Central memory CD8-positive, alpha-beta T cell (primary cell): ENCODE results near the gene CBFA2T3.

Experiments
- ATAC-seq: fragments of 150-1000 bp; cut with Tn5 transposase; replicated peaks from 2 replicates; pipeline ENCODE4 v1.10.0; 2022; ENCODE audit warnings: mild to moderate bottlenecking, moderate FRiP score, moderate number of reproducible peaks; ENCODE audit not compliant: poor library complexity, severe bottlenecking; ENCODE audit errors: extremely low read depth
- DNase-seq, 2 donors: peaks; one replicate each; pipeline ENCODE4 v3.0.0; 2021; ENCODE audit warnings: low spot score in 2 of 2
- H3K27ac Mint-ChIP-seq: one replicate; pipeline ENCODE4 v1.8.0; 2022; ENCODE audit warnings: low read depth, mild to moderate bottlenecking, moderate library complexity, mixed read lengths
- H3K27me3 Mint-ChIP-seq: one replicate; pipeline ENCODE4 v1.8.0; 2022; ENCODE audit warnings: mixed read lengths
- H3K36me3 Mint-ChIP-seq: one replicate; pipeline ENCODE4 v1.8.0; 2022; ENCODE audit warnings: mild to moderate bottlenecking, moderate library complexity, mixed read lengths; ENCODE audit not compliant: insufficient read depth
- H3K4me1 Mint-ChIP-seq: one replicate; pipeline ENCODE4 v1.8.0; 2022; ENCODE audit warnings: mixed read lengths
- H3K4me3 Mint-ChIP-seq: one replicate; pipeline ENCODE4 v1.8.0; 2022; ENCODE audit warnings: mild to moderate bottlenecking, moderate library complexity, mixed read lengths
- H3K9me3 Mint-ChIP-seq: one replicate; pipeline ENCODE4 v1.8.0; 2022; ENCODE audit warnings: mixed read lengths

The CBFA2T3 gene

DNA sequence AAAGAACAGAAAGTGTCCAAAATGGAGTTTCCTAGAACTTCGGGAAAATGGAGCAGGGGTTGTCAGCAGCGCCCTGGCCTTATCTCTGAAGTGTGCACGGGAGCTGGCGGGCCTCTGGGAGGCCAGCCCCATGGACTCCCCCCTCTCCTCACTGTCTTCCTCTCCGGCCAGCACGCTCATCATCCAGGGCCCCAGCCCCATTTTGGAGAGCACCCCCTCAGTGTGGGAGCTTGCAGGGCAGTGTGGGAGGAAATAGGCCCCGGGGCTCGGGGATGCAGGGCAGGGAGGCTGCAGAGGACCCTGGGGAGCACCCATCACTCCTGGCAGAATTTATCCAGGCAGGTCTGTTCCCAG lies 105.7 kb downstream of the CBFA2T3 start:
- Mint-ChIP-seq H3K36me3 (peaks cover 5% of the 10 kb centered on the region), H3K4me3 (no peak overlapping the region), H3K4me1 (no peaks in the 10 kb centered on the region), H3K27ac (no peak overlapping the region), H3K27me3 (peaks cover 27% of the 10 kb centered on the region), H3K9me3 (no peaks in the 10 kb centered on the region)
- DNase-seq (no peak), ATAC-seq (no peak)

DNA sequence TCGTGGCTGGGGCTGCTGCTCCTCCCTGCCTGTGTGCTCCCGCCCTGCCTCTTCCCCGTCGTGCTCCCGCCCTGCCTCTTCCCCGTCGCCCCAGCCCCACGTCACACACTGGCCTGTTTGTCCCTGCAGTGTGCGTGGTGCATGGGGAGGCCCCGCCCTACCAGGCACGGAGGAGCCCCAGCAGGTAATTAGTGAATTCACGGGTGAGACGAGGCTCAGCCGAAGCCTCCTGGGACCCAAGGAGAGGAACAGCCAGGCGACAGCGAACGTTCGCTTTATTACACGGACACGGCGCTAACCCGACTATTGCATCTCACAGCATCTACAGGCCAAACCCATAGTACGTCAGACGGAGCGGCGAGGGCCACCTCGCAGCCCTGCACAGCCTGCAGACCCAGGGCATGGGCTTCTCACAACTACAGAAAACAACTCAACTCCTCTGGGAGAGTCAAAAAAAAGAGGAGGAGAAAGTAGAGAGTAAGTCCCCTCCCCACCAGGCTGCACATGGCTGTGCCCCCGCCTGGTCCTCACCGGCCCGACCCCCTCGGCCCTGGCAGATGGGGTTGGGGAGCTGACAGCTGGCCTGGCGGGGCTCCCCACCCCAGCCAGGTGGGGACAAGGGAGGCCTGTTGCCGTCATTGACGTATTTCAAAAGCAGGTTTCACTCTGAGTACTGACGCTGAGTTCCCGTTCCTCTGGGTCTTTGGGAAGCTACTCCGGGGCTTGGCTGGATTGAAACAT lies 106.2 kb downstream of the CBFA2T3 start:
- no peaks in the 10 kb centered on the region for H3K9me3 Mint-ChIP-seq
- H3K4me1 Mint-ChIP-seq, result no peaks in the 10 kb centered on the region
- DNase-seq, result no peak
- no peak overlapping the region for H3K4me3 Mint-ChIP-seq
- peak; percentile 24 for ATAC-seq
- H3K27ac Mint-ChIP-seq, result no peak overlapping the region
- H3K36me3 Mint-ChIP-seq, result peaks cover 6% of the 10 kb centered on the region
- H3K27me3 Mint-ChIP-seq, result peaks cover 27% of the 10 kb centered on the region

DNA sequence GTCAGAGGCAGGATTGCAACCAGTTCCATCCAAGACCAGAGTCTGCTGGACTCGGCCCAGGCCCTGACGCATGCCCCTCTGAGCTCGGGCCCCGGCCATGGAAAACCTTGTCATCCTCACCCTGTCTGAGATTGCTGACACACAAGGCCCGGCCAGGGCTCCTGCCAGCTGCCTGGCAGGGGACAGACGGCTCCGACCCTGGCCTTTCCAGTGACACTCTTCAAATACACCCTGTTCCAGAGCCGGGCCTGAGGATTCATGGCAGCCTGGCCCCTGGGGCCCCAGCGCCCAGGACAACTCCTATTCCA lies 107.4 kb downstream of the CBFA2T3 start:
- H3K27ac Mint-ChIP-seq, result no peak overlapping the region
- H3K36me3 Mint-ChIP-seq, result peaks cover 6% of the 10 kb centered on the region
- no peaks in the 10 kb centered on the region for H3K4me1 Mint-ChIP-seq
- no peaks in the 10 kb centered on the region for H3K9me3 Mint-ChIP-seq
- H3K27me3 Mint-ChIP-seq, result peaks cover 27% of the 10 kb centered on the region
- ATAC-seq (no peak), DNase-seq (no peak)
- H3K4me3 Mint-ChIP-seq, result no peak overlapping the region

DNA sequence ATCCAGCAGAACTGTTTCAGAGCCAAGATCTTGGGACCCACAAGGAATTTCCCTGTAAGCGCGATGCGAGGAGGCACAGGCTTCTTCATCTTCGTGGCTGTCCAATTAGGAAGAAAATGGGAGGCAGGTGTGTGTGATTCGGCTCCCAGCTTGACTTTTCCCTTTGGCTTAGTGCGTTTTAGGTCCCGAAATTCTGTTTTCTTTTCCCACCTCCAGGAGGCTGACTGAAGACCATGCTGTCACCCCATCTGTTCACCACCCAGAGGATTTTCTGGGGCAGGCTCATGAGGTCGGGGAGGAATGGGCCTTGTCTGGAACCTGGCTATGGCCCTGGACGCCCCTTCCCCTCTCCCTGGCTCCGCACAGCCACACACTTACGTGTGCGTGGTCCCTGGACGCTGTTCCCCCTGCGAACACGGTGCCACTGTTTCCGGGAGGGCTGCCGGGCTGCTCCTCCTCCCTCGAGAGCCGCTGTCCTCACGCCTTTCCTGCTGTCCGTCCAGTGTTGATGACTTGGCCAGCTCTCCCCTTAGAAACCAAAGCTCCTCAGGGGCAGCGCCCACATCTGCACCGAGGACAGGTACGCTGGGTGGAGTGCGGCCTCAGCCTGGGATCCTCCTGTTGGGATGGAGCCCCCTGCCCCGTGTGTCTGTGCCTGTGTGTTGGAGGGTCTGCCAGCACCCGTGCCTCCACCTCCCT lies 107.9 kb downstream of the CBFA2T3 start:
- Mint-ChIP-seq H3K27me3 (peaks cover 27% of the 10 kb centered on the region), H3K36me3 (peaks cover 6% of the 10 kb centered on the region), H3K27ac (no peak overlapping the region), H3K4me1 (no peaks in the 10 kb centered on the region), H3K9me3 (no peaks in the 10 kb centered on the region), H3K4me3 (no peak overlapping the region)
- DNase-seq, result no peak
- no peak for ATAC-seq

DNA sequence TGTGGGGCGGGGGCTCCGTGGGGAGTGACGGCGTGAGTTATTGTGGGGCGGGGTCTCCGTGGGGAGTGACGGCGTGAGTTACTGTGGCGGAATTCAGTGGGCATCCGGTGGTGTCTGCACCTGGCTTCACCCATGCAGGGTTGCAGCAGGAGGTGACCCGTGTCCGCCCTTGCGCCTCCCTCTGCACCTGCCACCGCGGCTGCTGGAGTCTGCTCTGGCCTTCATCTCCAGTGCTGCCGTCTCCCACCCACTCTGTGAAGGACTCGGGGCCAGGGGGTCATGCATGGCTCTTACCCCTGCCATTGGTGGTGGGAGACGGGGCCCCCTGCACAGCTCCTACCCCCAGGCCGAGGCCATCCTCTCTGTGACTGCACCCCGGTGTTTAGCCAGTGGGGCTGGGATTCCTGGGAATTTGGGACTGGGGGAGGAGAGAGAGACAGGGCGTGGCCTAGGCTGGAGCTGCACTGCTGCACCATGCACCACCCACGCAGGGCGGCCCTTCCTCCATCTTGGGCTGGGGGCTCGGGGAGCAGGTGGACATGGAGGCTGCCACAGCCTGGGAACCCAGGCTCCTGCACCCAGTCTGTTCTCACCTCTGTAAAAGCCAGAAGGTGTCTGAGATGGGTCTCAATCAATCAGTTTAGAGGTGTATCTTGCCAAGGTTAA lies 109.3 kb downstream of the CBFA2T3 start:
- no peak for ATAC-seq
- Mint-ChIP-seq H3K4me1 (no peaks in the 10 kb centered on the region), H3K27me3 (peaks cover 27% of the 10 kb centered on the region), H3K9me3 (no peaks in the 10 kb centered on the region), H3K36me3 (peaks cover 6% of the 10 kb centered on the region), H3K27ac (no peak overlapping the region), H3K4me3 (no peak overlapping the region)
- no peak for DNase-seq

DNA sequence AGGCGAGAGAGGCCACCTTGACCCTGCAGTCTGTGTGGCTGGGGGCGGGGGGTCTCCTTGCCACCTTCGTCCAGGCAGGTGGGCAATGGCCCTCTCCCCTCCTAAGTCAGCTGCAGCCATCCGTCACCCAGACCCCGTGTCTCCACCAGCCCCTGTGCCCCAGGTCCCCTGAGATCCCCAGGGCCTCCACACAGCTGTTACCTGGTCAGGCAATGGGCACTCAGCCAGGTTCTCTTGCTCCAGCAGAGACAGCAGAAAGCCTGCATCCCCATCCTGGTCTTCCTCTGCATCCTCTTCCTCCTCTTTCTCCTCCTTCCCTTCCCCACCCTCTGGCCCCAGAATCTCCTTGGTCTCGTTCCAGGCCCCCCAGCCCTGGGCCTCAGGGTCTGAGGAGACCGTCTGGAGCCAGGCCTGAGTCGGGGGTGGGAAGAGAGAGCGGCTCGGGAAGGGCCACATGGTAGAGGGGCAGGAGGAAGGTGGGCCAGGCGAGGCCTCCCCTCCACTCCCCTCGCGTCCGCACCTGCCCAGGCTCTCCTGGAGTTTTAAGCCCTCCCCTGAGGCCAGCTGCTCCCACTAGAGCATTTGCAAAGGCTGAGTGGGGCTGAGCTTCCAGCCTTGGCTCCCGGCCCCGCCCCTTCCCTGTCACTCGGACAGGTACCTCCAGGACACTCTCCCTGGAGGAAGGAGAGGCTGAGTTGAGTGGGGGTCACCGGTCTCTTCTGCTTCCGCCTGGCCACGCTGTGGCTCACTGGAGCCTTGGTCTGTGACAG lies 110.7 kb downstream of the CBFA2T3 start, which contains the start of gene PABPN1L:
TSS of gene PABPN1L (minus strand) at position 510 of the 770 bp plus-strand sequence. CDS start at position 456, 54 bp downstream.
- H3K4me1 Mint-ChIP-seq, result no peaks in the 10 kb centered on the region
- no peak for DNase-seq
- no peaks in the 10 kb centered on the region for H3K9me3 Mint-ChIP-seq
- ATAC-seq, result no peak
- H3K4me3 Mint-ChIP-seq, result no peak within 1 kb of the TSS
- H3K27me3 Mint-ChIP-seq, result peaks cover 22% of the 10 kb centered on the region
- peaks cover 9% of the 10 kb centered on the region for H3K36me3 Mint-ChIP-seq
- no peak within 1 kb of the TSS for H3K27ac Mint-ChIP-seq

DNA sequence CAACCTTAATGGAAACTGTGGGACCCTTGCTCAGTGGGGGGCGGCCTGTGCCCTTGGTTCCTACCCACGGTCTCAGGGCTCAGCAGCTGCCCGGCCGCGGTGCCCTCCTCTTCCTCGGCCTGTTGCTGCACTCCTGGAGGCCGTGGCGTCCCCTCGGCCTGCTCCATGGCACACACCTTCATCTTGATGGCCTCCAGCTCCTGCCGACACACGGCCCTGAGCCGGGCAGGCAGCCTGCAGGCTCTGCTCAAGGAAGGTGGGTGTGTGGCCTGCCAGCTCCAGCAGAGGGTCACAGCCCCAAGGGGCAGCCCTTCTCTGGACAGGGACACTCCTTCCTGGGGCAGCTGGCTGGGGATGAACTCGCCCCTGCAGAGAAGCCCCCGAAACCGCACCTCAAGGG lies 111.3 kb downstream of the CBFA2T3 start:
- no peak for ATAC-seq
- no peak overlapping the region for H3K4me3 Mint-ChIP-seq
- DNase-seq, result no peak
- no peaks in the 10 kb centered on the region for H3K4me1 Mint-ChIP-seq
- peaks cover 12% of the 10 kb centered on the region for H3K36me3 Mint-ChIP-seq
- peaks cover 16% of the 10 kb centered on the region for H3K27me3 Mint-ChIP-seq
- H3K27ac Mint-ChIP-seq, result no peak overlapping the region
- no peaks in the 10 kb centered on the region for H3K9me3 Mint-ChIP-seq

DNA sequence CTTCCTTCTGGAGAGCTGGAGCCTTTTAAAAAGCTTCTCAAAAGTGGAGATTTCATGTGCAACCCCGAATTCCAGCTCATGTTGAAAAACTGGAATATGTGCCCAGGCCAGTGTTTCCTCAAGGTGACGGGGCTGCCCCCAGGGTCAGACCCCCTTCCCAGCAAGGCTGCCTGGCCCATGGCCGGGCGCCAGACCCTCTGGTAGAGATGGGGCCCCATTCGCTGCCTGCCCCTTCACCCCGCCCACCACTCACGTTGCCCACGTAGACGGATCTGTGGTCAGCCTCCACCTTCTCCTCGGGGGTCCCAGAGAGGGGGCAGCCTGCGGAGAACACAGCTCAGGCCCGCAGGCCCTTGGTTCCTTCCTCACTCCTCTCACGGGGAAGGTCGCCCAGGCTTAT lies 111.7 kb downstream of the CBFA2T3 start:
- no peak overlapping the region for H3K27ac Mint-ChIP-seq
- no peaks in the 10 kb centered on the region for H3K9me3 Mint-ChIP-seq
- no peaks in the 10 kb centered on the region for H3K4me1 Mint-ChIP-seq
- DNase-seq (no peak), ATAC-seq (no peak)
- peaks cover 12% of the 10 kb centered on the region for H3K27me3 Mint-ChIP-seq
- peaks cover 12% of the 10 kb centered on the region for H3K36me3 Mint-ChIP-seq
- no peak overlapping the region for H3K4me3 Mint-ChIP-seq

DNA sequence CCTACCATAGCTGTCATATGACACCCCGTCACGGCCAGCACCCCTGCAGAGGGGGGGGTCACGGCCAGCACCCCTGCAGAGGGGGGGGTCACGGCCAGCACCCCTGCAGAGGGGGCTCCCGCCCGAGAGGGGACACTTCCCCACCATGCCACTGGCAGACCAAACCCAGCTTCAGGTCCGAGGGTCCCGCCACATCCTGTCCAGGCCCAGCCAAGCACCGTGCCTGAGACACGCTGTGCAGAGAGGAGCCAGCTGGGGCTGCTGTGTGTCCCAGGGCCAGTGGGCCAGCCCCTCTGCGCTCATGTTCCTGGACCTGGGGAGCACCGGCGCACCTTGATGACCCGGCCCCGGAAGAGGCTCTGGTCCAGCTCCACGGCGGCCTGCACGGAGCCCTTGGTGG lies 112.5 kb downstream of the CBFA2T3 start:
- Mint-ChIP-seq H3K4me1 (no peaks in the 10 kb centered on the region), H3K36me3 (peaks cover 15% of the 10 kb centered on the region), H3K4me3 (no peak overlapping the region), H3K27ac (no peak overlapping the region), H3K9me3 (no peaks in the 10 kb centered on the region), H3K27me3 (peaks cover 4% of the 10 kb centered on the region)
- ATAC-seq (no peak), DNase-seq (no peak)

DNA sequence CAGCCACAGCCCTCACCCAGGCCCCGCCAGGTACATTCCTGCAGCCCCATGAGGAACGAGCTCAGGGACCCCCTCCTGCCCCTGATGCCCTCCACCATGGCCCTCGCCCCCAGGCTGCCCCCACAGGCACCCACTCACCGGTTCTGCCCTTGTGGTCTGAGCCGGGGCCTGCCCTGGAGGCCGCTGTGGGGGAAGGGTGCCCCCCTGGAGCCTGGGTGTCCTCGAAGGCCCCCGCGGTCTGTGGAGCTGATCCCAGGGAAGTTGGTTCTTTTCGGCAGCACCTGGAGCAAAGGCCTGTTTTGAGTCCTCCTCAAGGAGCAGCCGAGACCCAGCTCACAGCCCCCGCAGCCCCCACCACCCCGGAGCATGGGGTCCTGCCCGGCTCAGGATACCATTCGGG lies 112.9 kb downstream of the CBFA2T3 start:
- Mint-ChIP-seq H3K36me3 (peaks cover 18% of the 10 kb centered on the region), H3K9me3 (no peaks in the 10 kb centered on the region), H3K4me3 (no peak overlapping the region), H3K4me1 (no peaks in the 10 kb centered on the region), H3K27me3 (no peaks in the 10 kb centered on the region), H3K27ac (no peak overlapping the region)
- DNase-seq (no peak), ATAC-seq (no peak)

DNA sequence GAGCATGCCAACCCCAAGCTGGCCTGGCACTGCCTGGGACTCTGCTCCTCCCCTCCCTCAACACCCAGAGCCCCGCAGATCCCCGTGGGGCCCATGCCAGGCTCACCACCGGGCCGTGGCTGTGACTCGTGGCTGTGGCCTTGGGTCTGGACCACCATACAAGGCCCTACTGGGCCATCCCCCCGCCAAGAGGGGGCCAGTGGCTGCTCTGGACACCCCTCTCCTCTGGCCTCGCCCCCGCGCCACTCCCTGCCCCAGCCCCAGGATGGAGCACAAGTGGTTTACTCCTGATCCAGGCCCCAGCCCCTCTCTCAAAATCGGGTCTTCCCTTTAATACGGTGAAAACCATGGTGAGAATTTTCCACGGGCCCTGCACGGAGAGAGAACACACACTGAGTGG lies 113.6 kb downstream of the CBFA2T3 start:
- DNase-seq (no peak), ATAC-seq (no peak)
- Mint-ChIP-seq H3K4me1 (peaks cover 3% of the 10 kb centered on the region), H3K36me3 (peaks cover 18% of the 10 kb centered on the region), H3K9me3 (no peaks in the 10 kb centered on the region), H3K4me3 (no peak overlapping the region), H3K27me3 (no peaks in the 10 kb centered on the region), H3K27ac (no peak overlapping the region)

DNA sequence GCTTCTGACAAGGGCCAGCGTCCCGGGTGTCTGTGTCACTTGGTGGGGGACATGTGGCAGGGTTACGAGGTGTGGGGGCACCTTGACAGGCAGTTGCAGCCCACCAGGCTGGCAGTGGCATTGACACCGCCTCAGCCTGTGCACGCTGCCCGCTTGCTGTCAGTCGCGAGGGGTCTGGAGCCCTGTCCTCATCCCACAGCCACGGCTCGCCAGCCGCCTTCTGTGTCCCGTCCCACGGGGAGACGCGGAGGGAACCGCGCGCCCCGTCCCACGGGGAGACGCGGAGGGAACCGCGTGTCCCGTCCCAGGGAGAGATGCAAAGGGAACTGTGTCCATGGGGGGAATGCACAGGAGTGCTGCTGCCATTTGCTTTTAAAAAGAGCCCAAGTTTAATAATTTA lies 114.0 kb downstream of the CBFA2T3 start:
- DNase-seq (no peak), ATAC-seq (no peak)
- H3K27me3 Mint-ChIP-seq, result no peaks in the 10 kb centered on the region
- H3K27ac Mint-ChIP-seq, result no peak overlapping the region
- H3K9me3 Mint-ChIP-seq, result no peaks in the 10 kb centered on the region
- H3K4me3 Mint-ChIP-seq, result no peak overlapping the region
- H3K4me1 Mint-ChIP-seq, result peaks cover 8% of the 10 kb centered on the region
- H3K36me3 Mint-ChIP-seq, result peaks cover 19% of the 10 kb centered on the region
